ENCODE data around the gene RIN3. TPM values are rescaled to one million over a fixed set of nuclear protein-coding genes. Genes with fewer than 3 reads are reported as not detected.

Gene RIN3
- total RNA-seq, 1 donor from 2014 or later = 28.0 TPM

DNA sequence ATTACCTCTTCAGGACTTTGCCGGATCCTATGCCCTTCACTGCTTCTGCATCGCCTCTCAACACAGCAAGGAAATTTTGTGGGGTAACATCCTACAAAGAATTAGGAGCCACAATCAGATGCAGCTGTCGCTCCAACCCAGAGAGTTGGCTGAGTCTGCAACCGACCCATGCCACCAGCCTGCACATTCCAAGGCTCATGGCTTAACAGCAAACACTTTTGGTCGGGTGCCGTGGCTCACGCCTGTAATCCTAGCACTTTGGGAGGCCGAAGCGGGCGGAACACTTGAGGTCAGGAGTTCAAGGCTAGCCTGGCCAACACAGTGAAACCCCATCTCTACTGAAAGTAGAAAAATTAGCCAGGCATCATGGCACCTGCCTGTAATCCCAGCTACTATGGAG, 202.6 kb downstream of the RIN3 start:
- FAIRE-seq = no peak

DNA sequence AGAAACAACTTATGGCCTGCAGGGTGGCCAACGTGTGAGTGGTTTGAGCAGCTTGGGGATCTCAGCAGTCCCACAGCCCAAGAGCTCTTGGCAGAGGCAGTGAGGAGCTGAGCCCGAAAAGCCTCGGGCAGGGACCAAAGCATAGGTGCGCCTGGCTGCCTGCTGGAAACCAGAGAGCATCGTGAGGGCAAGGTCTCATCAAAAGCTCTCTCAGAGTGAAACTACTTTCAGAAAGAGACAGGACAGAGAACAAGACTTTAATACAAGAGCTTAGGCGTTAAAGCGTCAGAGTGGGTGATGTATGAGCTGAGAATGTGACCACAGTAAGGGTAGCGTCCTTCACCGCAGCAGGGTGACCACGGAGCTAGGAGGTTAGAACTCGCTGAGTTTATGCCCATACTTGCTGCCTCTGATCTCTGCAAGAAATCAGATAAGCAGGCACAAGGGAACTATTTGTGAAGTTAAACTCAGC, 204.0 kb downstream of the RIN3 start:
- Mint-ChIP-seq H3K9me3 (ENCODE audit: unreplicated experiment) (no peaks in the 10 kb centered on the region), H3K27ac (ENCODE audit: unreplicated experiment) (peak overlapping the region; percentile 8)

More for the DNA sequence above, 202.6 kb downstream of the RIN3 start:
- Histone ChIP-seq H3K4me2 (ENCODE audit: low read length) (no peak overlapping the region), H3K27ac (ENCODE audit: low read depth, low read length) (no peak overlapping the region), H4K20me1 (ENCODE audit: insufficient read depth, low read length) (peaks cover 8% of the 10 kb centered on the region), H3K27me3 (ENCODE audit: insufficient read depth, low read length) (no peaks in the 10 kb centered on the region), H3K9ac (ENCODE audit: low read length) (no peak overlapping the region), H3K4me1 (ENCODE audit: insufficient read depth, low read length) (no peaks in the 10 kb centered on the region), H3K36me3 (ENCODE audit: insufficient read depth, low read length) (no peaks in the 10 kb centered on the region), H3K4me3 (ENCODE audit: insufficient read depth, low read depth, low read length) (no peak overlapping the region), H3K9me3 (ENCODE audit: insufficient read depth, low read depth, low read length) (no peaks in the 10 kb centered on the region), H3K79me2 (ENCODE audit: insufficient read depth, low read length) (no peaks in the 10 kb centered on the region), H2AFZ (ENCODE audit: low read depth, low read length) (no peak overlapping the region)
- no peak for DNase-seq (ENCODE audit: low read depth)
- Mint-ChIP-seq H3K27me3 (ENCODE audit: low read depth, unreplicated experiment) (no peaks in the 10 kb centered on the region), H3K27ac (ENCODE audit: unreplicated experiment) (no peak overlapping the region), H3K36me3 (ENCODE audit: low read depth, unreplicated experiment) (peaks cover 27% of the 10 kb centered on the region), H3K4me3 (ENCODE audit: unreplicated experiment) (no peak overlapping the region), H3K9me3 (ENCODE audit: unreplicated experiment) (no peaks in the 10 kb centered on the region), H3K4me1 (ENCODE audit: low read depth, unreplicated experiment) (peaks cover 16% of the 10 kb centered on the region)
- TF ChIP-seq, protein P1, sequence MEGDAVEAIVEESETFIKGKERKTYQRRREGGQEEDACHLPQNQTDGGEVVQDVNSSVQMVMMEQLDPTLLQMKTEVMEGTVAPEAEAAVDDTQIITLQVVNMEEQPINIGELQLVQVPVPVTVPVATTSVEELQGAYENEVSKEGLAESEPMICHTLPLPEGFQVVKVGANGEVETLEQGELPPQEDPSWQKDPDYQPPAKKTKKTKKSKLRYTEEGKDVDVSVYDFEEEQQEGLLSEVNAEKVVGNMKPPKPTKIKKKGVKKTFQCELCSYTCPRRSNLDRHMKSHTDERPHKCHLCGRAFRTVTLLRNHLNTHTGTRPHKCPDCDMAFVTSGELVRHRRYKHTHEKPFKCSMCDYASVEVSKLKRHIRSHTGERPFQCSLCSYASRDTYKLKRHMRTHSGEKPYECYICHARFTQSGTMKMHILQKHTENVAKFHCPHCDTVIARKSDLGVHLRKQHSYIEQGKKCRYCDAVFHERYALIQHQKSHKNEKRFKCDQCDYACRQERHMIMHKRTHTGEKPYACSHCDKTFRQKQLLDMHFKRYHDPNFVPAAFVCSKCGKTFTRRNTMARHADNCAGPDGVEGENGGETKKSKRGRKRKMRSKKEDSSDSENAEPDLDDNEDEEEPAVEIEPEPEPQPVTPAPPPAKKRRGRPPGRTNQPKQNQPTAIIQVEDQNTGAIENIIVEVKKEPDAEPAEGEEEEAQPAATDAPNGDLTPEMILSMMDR (IDR thresholded peaks at IDR 0.05; ENCODE audit: insufficient read depth, low read depth, low read length) = no peak

DNA sequence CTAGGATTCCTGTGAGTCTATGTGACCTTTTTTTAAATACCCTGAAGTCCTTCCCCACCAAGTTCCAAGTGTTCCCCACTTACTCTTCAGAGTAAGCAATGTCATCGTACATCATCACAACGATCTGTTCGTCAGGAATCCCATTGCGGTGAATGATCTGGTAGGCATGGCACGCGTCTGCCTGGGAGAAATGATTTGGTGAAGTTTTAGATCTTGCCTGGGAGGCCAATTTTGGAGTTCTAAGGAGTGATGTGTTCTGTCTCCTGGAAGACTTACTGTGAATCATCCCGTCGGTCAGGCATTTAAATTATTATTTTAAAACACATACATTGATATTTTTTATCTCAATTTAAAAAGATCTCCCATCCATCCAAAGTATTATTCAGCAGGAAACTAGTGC, 205.1 kb downstream of the RIN3 start:
- no peaks in the 10 kb centered on the region for H3K9me3 ChIP-seq (ENCODE audit: insufficient read depth, low read depth, low read length)
- H3K4me3 Mint-ChIP-seq (ENCODE audit: unreplicated experiment) = no peak overlapping the region
- no peak overlapping the region for H3K4me3 ChIP-seq (ENCODE audit: insufficient read depth, low read depth, low read length)
- TF ChIP-seq, protein P1 (IDR thresholded peaks at IDR 0.05; ENCODE audit: insufficient read depth, low read depth, low read length) = no peak
- TF ChIP-seq EZH2 (IDR thresholded peaks at IDR 0.05; ENCODE audit: insufficient read depth, low read length) = no peak
- FAIRE-seq = no peak
- peak; percentile 41 for DNase-seq (ENCODE audit: low read depth)
- no peak overlapping the region for H3K27ac ChIP-seq (ENCODE audit: low read depth, low read length)
- no peaks in the 10 kb centered on the region for H3K4me1 ChIP-seq (ENCODE audit: insufficient read depth, low read length)
- H3K4me2 ChIP-seq (ENCODE audit: low read length) = no peak overlapping the region
- H3K27me3 Mint-ChIP-seq (ENCODE audit: low read depth, unreplicated experiment) = no peaks in the 10 kb centered on the region
- peaks cover 33% of the 10 kb centered on the region for H3K36me3 Mint-ChIP-seq (ENCODE audit: low read depth, unreplicated experiment)
- H3K4me1 Mint-ChIP-seq (ENCODE audit: low read depth, unreplicated experiment) = peaks cover 16% of the 10 kb centered on the region
- H3K79me2 ChIP-seq (ENCODE audit: insufficient read depth, low read length) = no peaks in the 10 kb centered on the region
- peaks cover 2% of the 10 kb centered on the region for H3K9me3 Mint-ChIP-seq (ENCODE audit: unreplicated experiment)
- no peak overlapping the region for H3K9ac ChIP-seq (ENCODE audit: low read length)
- no peaks in the 10 kb centered on the region for H3K36me3 ChIP-seq (ENCODE audit: insufficient read depth, low read length)
- no peak overlapping the region for H3K27ac Mint-ChIP-seq (ENCODE audit: unreplicated experiment)
- H4K20me1 ChIP-seq (ENCODE audit: insufficient read depth, low read length) = peaks cover 8% of the 10 kb centered on the region
- H3K27me3 ChIP-seq (ENCODE audit: insufficient read depth, low read length) = no peaks in the 10 kb centered on the region
- H2AFZ ChIP-seq (ENCODE audit: low read depth, low read length) = no peak overlapping the region

More for the DNA sequence above, 204.0 kb downstream of the RIN3 start:
- H3K9ac ChIP-seq (ENCODE audit: low read length) = no peak overlapping the region
- no peak overlapping the region for H2AFZ ChIP-seq (ENCODE audit: low read depth, low read length)
- H3K9me3 ChIP-seq (ENCODE audit: insufficient read depth, low read depth, low read length) = no peaks in the 10 kb centered on the region
- Mint-ChIP-seq H3K4me3 (ENCODE audit: unreplicated experiment) (no peak overlapping the region), H3K36me3 (ENCODE audit: low read depth, unreplicated experiment) (peaks cover 28% of the 10 kb centered on the region), H3K4me1 (ENCODE audit: low read depth, unreplicated experiment) (peaks cover 16% of the 10 kb centered on the region), H3K27me3 (ENCODE audit: low read depth, unreplicated experiment) (no peaks in the 10 kb centered on the region)
- H3K27me3 ChIP-seq (ENCODE audit: insufficient read depth, low read length) = no peaks in the 10 kb centered on the region
- no peaks in the 10 kb centered on the region for H3K79me2 ChIP-seq (ENCODE audit: insufficient read depth, low read length)
- no peaks in the 10 kb centered on the region for H3K36me3 ChIP-seq (ENCODE audit: insufficient read depth, low read length)
- DNase-seq (ENCODE audit: low read depth) (peak; percentile 37), FAIRE-seq (no peak)
- peaks cover 8% of the 10 kb centered on the region for H4K20me1 ChIP-seq (ENCODE audit: insufficient read depth, low read length)
- no peak for TF ChIP-seq EZH2 (IDR thresholded peaks at IDR 0.05; ENCODE audit: insufficient read depth, low read length)
- no peak overlapping the region for H3K4me2 ChIP-seq (ENCODE audit: low read length)
- H3K27ac ChIP-seq (ENCODE audit: low read depth, low read length) = no peak overlapping the region
- H3K4me1 ChIP-seq (ENCODE audit: insufficient read depth, low read length) = no peaks in the 10 kb centered on the region
- H3K4me3 ChIP-seq (ENCODE audit: insufficient read depth, low read depth, low read length) = no peak overlapping the region

All from astrocyte (in vitro differentiated cells and primary cell).